ENCODE data around the gene CFD.

- TF ChIP-seq CTCF (conservative IDR thresholded peaks at IDR 0.05) (no peak), EZH2 (IDR thresholded peaks at IDR 0.05; ENCODE audit: low read depth) (no peak)
Measured at GRCh38 chr19:899336-900042, 40.0 kb downstream of the CFD start.
